GM21367 (cell line): ENCODE data around the gene ITPKB.
"Not testable (repeated sequence)": the region's sequence is repeated elsewhere in the genome, so short reads cannot be mapped to it uniquely, and the experiment has no call there.

Experiments
- ATAC-seq: cut with Tn5 transposase; IDR thresholded peaks from one replicate; pipeline ENCODE4 v1.9.1; 2021; ENCODE audit not compliant: unreplicated experiment

The ITPKB gene

DNA sequence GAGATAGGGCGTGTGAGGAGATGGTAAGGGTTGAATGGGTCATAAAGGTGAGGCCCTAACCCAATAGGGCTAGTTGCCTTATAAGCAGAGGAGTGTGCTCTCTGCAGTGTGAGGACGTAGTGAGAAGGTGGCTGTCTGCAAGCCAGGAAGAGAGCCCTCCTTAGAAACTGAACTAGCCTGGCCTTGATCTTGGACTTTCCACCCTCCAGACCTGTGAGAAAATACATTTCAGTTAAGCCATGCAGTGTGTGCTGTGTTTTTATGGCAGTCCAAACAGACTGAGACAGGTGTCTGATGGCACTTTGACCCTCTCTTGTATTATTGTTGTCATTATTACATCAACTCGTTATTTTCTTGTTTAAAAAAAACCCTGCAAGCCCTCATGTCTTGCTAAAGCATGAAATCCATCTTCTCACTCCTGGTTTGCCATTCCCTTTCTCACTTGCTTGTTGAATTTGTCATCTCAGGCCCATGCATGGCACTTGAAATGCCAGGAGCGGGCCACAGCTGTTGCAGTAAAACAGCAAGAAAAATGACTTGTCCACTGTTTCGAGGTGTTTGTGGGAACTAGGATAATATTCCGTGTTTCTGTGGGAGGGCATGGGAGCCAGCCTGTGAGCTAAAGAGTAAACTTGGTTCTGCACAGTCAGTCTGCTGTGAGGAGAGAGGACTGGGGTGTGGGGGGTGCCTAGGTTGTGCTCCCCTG, 111.9 kb downstream of the ITPKB start:
- ATAC-seq, result no peak

GRCh38 chr1:226626577-226626956, 112.5 kb downstream of the ITPKB start:
- peak; percentile 91 for ATAC-seq

DNA sequence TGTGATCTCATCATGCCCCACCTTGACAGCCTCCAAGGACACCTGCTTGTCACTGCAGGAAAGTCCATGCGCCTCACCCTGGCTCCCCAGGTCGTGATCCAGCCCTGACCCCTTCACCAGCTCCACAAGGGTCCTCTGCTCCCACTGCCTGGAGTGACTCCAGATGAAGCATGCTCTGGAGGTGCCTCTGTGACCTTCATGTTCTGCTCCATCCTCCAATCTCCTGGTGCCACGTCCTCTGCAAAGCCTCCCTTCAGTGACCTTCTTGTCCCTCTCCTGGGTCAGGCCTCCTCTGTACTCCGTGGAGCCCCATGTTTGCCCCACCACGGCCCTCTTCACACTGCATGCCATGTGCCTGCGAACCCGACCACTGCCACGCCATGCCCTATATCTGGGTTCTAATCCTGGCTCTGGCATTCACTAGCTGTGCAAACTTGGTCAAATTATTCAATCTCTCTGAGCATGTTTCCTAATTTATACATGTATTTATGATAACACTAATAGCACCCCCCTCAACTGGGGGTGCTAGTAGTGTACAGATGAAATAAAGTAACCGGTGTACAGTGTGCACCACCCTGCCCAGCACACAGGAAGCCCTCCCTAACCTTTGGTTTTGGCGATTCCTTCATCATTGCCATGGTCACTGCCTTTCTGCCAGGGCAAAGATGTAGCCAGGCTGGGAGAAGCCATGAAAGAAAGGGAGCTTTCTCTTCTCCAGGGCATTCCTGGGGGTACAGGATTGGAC, 113.1 kb downstream of the ITPKB start:
- no peak for ATAC-seq

- ATAC-seq, result no peak
These were observed 113.8 kb downstream of the ITPKB start for GRCh38 chr1:226625326-226625725.

DNA sequence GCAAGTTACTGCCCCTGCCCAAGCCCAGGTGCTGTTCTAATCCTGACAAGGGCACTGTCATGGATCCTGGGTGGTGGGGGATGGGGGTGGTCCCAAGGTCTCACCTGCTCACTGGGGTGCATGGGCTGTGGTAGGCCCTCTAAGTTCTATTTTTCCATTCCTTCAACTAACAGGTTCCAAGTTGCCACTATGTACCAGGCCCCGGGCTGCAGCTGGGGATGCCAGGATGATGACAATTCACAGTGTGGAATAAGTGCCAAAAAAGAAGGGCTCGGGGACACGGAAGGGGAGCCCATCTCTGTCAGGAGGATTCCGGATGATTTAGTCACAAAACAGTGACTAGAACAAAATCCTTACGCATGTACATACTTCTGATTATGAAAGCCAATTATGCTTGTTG, 114.6 kb downstream of the ITPKB start:
- no peak for ATAC-seq

DNA sequence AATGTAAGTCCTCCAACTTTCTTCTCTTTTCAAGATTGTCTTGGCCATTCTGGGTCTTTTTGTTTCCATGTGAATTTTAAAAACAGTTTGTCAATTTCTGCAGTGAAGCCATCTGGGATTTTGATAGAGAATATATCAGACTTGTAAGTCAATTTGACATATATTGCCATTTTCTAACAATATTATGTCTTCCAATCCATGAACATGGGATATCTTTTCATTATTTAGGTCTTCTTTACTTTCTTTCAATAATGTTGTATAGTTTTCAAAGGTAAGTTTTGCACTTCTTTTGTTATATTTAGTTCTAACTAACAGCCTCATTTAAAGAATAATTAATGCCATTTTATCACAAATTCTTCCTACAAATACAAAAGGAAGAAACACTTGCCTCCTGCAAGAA, 117.1 kb downstream of the ITPKB start:
- no peak for ATAC-seq

DNA sequence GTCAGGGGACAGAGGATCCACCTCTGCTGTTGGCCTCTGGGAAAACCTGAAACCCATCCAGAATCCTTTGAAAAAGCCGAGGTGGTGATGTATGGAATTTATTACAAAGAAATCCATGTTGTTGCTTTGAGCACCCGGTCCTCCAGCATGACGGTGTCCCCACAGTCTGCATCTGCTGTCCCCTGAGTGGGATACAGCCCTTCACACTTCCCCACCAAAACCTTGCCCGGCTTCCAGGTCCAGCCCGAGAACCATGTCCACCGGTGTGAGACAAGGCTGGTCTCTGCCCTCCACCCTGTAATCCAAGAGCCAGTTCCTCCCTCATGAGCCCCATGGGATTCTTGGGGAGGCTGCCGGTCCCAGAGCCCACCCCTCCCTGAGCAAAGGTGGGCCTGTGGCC, 120.1 kb downstream of the ITPKB start:
- no peak for ATAC-seq

DNA sequence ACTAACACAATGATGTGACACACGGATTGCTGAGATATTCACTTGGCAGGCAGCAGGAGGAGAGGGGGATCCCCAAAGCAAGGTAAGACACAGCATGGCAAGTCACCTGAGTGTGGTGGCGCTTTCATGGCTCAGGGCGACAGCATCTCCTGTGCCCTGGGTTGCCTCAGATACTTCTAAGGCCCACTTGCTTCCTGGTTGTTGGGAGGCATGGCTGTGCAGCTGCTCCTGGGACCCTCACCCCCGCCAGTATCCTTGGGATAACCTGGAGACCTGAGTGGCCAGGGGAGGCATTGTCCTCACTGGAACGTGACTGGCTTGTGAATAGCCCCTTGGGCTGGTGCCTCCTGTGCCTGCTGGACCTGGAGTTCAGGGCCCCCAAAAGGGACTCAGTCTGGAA, 120.7 kb downstream of the ITPKB start:
- no peak for ATAC-seq

DNA sequence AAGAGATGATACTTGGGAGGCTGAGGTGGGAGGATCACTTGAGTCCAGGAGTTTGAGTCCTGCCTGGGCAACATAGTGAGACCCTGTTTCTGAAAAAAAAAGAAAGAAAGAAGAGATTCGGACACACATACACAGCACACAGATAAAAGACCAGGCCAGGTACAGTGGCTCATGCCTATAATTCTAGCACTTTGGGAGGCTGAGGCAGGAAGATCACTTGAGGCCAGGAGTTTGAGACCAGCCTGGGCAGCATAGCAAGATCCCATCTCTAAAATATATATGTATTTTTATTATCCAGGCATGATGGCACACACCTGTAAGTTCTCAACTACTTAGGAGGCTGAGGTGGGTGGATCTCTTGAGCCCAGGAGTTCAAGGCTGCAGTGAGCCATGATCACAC, 121.4 kb downstream of the ITPKB start:
- ATAC-seq, result not testable (repeated sequence)

- ATAC-seq, result no peak
These were observed 122.0 kb downstream of the ITPKB start for GRCh38 chr1:226617109-226617508.

GRCh38 chr1:226616636-226617035, 122.4 kb downstream of the ITPKB start:
- no peak for ATAC-seq

GRCh38 chr1:226615876-226616275, 123.2 kb downstream of the ITPKB start:
- ATAC-seq, result no peak

GRCh38 chr1:226611980-226612379, 127.1 kb downstream of the ITPKB start:
- ATAC-seq, result not testable (repeated sequence)

DNA sequence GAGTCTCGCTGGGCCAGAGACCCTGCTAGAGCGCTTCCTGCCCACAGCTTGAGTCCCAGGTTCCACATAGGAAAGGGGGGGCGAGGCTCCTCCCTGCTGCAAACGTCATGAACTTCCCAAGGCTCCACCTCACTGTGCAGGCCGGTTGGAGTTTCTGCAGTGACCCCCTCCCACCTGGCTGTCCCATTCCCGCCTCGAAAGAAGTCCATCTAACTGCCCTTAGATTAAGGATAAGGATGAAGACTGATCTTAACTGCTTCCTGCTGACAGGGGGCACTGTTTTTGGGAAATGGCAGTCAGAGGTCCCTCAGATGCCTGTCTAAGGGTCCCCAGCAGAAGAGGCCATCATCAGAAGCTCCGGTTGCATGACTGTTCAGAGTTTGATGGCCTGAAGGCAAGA, 127.8 kb downstream of the ITPKB start:
- ATAC-seq, result no peak

- ATAC-seq, result no peak
These were observed 128.4 kb downstream of the ITPKB start for GRCh38 chr1:226610671-226611070.

GRCh38 chr1:226609836-226610455, 129.1 kb downstream of the ITPKB start:
- ATAC-seq, result no peak

GRCh38 chr1:226608699-226609505, 130.2 kb downstream of the ITPKB start:
- no peak for ATAC-seq

GRCh38 chr1:226607821-226608220, 131.3 kb downstream of the ITPKB start:
- ATAC-seq, result no peak

DNA sequence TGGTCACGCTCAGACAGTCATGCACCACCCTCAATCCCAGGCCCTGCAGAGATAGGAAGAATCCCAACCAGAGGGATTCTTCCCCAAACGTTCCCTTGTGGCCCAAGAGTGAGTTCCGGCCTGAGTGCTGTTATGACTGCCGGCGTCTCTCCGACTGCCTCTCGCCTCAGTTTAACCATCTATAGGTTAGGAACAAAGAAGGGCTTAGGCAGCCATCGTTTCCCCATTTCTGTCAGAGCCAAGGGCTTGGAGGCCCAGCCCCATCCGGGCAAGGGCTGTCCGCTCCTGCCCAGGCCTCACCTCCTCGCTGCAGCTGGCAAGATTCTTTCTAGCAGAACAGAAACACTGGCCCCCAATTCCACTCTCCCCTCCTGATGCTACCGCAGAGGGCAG, 131.8 kb downstream of the ITPKB start:
- no peak for ATAC-seq

GRCh38 chr1:226606311-226607267, 132.5 kb downstream of the ITPKB start:
- ATAC-seq, result no peak
